Pancreas (tissue), 10 donors: ENCODE data around the gene CCDC201. TPM values are rescaled to one million over a fixed set of nuclear protein-coding genes. Genes with fewer than 3 reads are reported as not detected.

Experiments used
- ATAC-seq, 4 donors: fragments of 200-7000 bp; cut with Tn5 transposase; one replicate each; pipeline versions ENCODE4 v1.8.0 to v1.9.1; 2020; ENCODE audit warnings: mild to moderate bottlenecking in 4 of 4, moderate library complexity in 4 of 4
- DNase-seq, 6 donors: peaks; one replicate each; pipeline ENCODE4 v3.0.0-alpha.2; 2020
- FAIRE-seq: peaks from 2 replicates; lab custom pipeline; 2012; peaks lifted over from hg19 to GRCh38; lab: Jason Lieb, UNC
- H3K27ac ChIP-seq, 4 donors: fragments of 200-600 bp; sonication (generic); 1 replicate in 3 of 4; 2 replicates in 1 of 4; pipeline versions ENCODE4 v1.5.0 to v1.8.0; 2020
- H3K27me3 ChIP-seq, 4 donors: fragments of 200-600 bp; one replicate each; pipeline ENCODE4 v1.8.0; 2021
- H3K36me3 ChIP-seq, 3 donors: fragments of 200-600 bp; sonication (generic) in 1 of 3; one replicate each; pipeline versions ENCODE4 v1.5.0 to v1.8.0; 2020 to 2021
- H3K4me1 ChIP-seq, 3 donors: fragments of 200-600 bp; one replicate each; pipeline ENCODE4 v1.8.0; 2021
- H3K4me3 ChIP-seq, 4 donors: fragments of 200-600 bp; sonication (generic) in 2 of 4; one replicate each; pipeline versions ENCODE4 v1.5.0 to v1.8.0; 2020 to 2021
- H3K9me3 ChIP-seq, 4 donors: fragments of 200-600 bp; one replicate each; pipeline ENCODE4 v1.8.0; 2021
- CTCF ChIP-seq, 4 donors: fragments of 200-600 bp; sonication (generic) in 3 of 4; IDR thresholded peaks; one replicate each; pipeline versions ENCODE4 v1.5.0 to v1.8.0; 2021; ENCODE audit warnings: antibody characterized with exemption in 4 of 4
- WGBS, 2 donors: extraction: QIAGEN DNeasy Blood & Tissue Kit; methylation state at CpG; one replicate each; pipeline ENCODE4 v1.1.7; 2013; 5-methylcytosine and 5-hydroxymethylcytosine counted together
- intact Hi-C, 3 donors: fragments of 100-400 bp; cut with DNase I; formaldehyde crosslinking; loops; one replicate each; pipeline versions ENCODE4 v1.11.1 to v1.14.2; 2022
- polyA plus RNA-seq, 2 donors: library from polyadenylated mRNA; stranded (reverse); fragments of 200-250 nt; gene quantifications; one replicate each; pipeline ENCODE4 v1.2.3, GENCODE V29; 2013
- total RNA-seq, 6 donors: library from RNA; stranded (reverse); fragmentation: NEBNext Ultra II Directional in 4 of 6; extraction: Animal tissue kit (Norgen Biotek cat#: 25700) in 4 of 6; gene quantifications; one replicate each; pipeline versions ENCODE4 v1.2.1 to v1.2.4, GENCODE V29; 2021 to 2023
- donor health status: healthy with polysubstance abuse.
- donor health status: DM: no; HTN: no; CAD: no; lungs with moderate emphysema.
- donor health status: DM: no; HTN: no; CAD: no.
- donor health status: control.
- donor health status: control.
- donor health status: Bipolar disorder and iron deficiency.
- donor health status: DM: yes; HTN: yes; CAD: no.
- donor health status: DM: no; HTN: no; CAD: no.
- donor health status: DM: no; HTN: no; CAD: no.
- donor health status: DM: yes; HTN: yes; CAD: no.

The CCDC201 gene
- total and polyA plus RNA-seq, 8 donors: not detected

DNA sequence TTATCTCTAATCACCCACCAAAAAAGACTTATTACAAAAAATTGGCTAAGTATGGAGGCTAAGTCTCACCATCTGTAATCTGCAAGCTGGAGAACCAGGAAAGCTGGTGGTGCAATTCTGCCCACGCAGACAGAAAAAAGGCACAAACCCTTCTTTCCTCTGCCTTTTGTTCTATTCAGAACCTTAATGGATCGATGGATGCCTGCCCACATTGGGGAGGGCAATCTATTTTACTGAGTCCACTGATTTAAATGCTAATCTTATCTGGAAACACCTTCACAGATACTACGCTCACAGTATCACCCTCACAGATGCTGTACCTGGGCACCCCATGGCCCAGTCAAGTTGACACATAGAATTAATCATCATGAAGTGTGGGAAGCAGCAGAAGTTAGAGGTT is 38.0 kb upstream of the CCDC201 start:
- DNase-seq (no peak), FAIRE-seq (no peak), ATAC-seq (no peak)
- Histone ChIP-seq H3K27me3 (no peaks in the 10 kb centered on the region), H3K27ac (no peak overlapping the region), H3K4me1 (no peaks in the 10 kb centered on the region), H3K4me3 (no peak overlapping the region), H3K36me3 (no peaks in the 10 kb centered on the region), H3K9me3 (no peaks in the 10 kb centered on the region)
- intact Hi-C loops: loop anchor here in 2 of 3 donors (10.0 kb wide), 5 partner anchors 444 to 1344 kb away; no protein-coding TSS in a partner anchor
- TF ChIP-seq CTCF (IDR thresholded peaks at IDR 0.05): no peak
- 85 to 95% methylated on average over 3 of the region's 3 CpGs for WGBS, 2 donors

- H3K27me3 ChIP-seq: no peaks in the 10 kb centered on the region
- H3K4me3 ChIP-seq: no peak overlapping the region
- no peak for TF ChIP-seq CTCF (IDR thresholded peaks at IDR 0.05)
- intact Hi-C loops: no loop called here
- no peaks in the 10 kb centered on the region for H3K36me3 ChIP-seq
- no peak for DNase-seq
- no peaks in the 10 kb centered on the region for H3K4me1 ChIP-seq
- ATAC-seq: no peak
- no peaks in the 10 kb centered on the region for H3K9me3 ChIP-seq
- FAIRE-seq: no peak
- no peak overlapping the region for H3K27ac ChIP-seq
Measured at GRCh38 chr7:45909561-45909960, 36.7 kb upstream of the CCDC201 start.

- TF ChIP-seq CTCF (IDR thresholded peaks at IDR 0.05): no peak
- no peak for FAIRE-seq
- no peaks in the 10 kb centered on the region for H3K9me3 ChIP-seq
- 82 to 83% methylated on average over 1 of the region's 1 CpG for WGBS, 2 donors
- no peak for ATAC-seq
- intact Hi-C loops: no loop called here
- no peaks in the 10 kb centered on the region for H3K27me3 ChIP-seq
- DNase-seq: no peak
- no peaks in the 10 kb centered on the region for H3K4me1 ChIP-seq
- H3K4me3 ChIP-seq: no peak overlapping the region
- no peak overlapping the region for H3K27ac ChIP-seq
- H3K36me3 ChIP-seq: no peaks in the 10 kb centered on the region
Measured at GRCh38 chr7:45902820-45903219, 29.9 kb upstream of the CCDC201 start.

DNA sequence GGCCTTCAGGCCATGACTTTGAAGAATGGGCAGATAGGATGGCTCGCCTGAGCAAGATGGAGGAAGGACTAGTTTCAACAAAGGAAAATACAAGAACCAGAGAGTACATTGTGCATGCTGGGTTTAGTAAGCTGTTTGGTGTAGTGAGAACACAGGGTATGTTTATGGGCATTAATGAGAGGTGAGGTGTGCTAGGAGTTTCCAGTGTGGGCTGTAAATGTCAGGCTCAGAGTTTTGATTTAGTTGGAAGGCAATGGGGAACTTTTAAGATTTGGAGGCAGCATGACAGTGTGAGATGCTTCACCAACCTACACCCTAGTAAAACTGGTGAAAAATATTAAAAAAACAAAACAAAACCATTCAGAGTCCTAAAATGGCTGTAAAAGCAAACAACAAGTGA is 28.7 kb upstream of the CCDC201 start:
- no peaks in the 10 kb centered on the region for H3K9me3 ChIP-seq
- DNase-seq (no peak), ATAC-seq (no peak), FAIRE-seq (no peak)
- no peaks in the 10 kb centered on the region for H3K27me3 ChIP-seq
- no peak overlapping the region for H3K4me3 ChIP-seq
- 73 to 84% methylated on average over 1 of the region's 1 CpG for WGBS, 2 donors
- no peak for TF ChIP-seq CTCF (IDR thresholded peaks at IDR 0.05)
- H3K27ac ChIP-seq: no peak overlapping the region
- no peaks in the 10 kb centered on the region for H3K36me3 ChIP-seq
- no peaks in the 10 kb centered on the region for H3K4me1 ChIP-seq
- intact Hi-C loops: no loop called here

- no peak for DNase-seq
- H3K27me3 ChIP-seq: no peaks in the 10 kb centered on the region
- intact Hi-C loops: no loop called here
- H3K4me1 ChIP-seq: no peaks in the 10 kb centered on the region
- H3K4me3 ChIP-seq: no peak overlapping the region
- H3K9me3 ChIP-seq: no peaks in the 10 kb centered on the region
- WGBS, 2 donors: 58 to 63% methylated on average over 2 of the region's 2 CpGs
- no peak for TF ChIP-seq CTCF (IDR thresholded peaks at IDR 0.05)
- ATAC-seq: no peak
- no peak for FAIRE-seq
- no peaks in the 10 kb centered on the region for H3K36me3 ChIP-seq
- no peak overlapping the region for H3K27ac ChIP-seq
Measured at GRCh38 chr7:45898222-45898621, 25.3 kb upstream of the CCDC201 start.
